Globus pallidus (tissue), 1 donor: ENCODE results near the gene ZNF689.
"Not testable (repeated sequence)": the region's sequence is repeated elsewhere in the genome, so short reads cannot be mapped to it uniquely, and the experiment has no call there.

Source experiments
- DNase-seq: peaks from one replicate; pipeline ENCODE4 v3.0.0-alpha.2; 2015; ENCODE audit warnings: low spot score

ZNF689 gene

DNA sequence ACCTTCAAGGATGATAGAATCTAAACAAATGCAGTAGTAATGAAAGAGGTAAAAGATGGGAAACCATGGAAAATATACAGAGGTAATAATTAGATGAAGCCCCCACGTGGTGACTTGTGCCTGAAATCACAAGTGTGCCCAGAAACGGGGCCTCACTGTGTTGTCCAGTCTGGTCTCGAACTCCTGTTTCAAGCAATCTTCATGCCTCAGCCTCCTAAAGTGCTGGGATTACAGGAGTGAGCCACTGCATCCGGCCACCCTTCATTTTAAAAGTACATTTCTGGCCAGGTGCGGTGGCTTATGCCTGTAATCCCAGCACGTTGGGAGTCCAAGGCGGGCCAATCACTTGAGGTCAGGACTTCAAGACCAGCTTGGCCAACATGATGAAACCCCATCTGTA is 26.4 kb upstream of the ZNF689 start:
- no peak for DNase-seq

DNA sequence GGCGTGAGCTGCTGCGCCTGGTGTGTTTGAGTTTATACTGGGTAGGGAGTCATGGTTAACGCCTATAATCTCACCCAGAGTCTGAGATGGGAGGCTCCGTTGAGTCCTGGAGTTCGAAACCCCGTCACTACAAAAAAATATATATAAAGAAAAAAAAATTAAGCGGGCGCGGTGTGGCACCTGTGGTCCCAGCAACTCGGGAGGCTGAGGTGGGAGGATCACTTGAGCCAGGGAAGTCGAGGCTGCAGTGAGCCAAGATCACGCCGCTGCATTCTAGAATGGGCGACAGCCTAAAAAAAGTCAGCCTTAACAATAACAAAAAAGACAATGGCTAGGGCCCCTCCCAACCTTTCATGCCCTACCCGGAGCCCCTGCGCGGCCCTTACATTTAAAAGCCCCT is 23.3 kb upstream of the ZNF689 start:
- no peak for DNase-seq

DNA sequence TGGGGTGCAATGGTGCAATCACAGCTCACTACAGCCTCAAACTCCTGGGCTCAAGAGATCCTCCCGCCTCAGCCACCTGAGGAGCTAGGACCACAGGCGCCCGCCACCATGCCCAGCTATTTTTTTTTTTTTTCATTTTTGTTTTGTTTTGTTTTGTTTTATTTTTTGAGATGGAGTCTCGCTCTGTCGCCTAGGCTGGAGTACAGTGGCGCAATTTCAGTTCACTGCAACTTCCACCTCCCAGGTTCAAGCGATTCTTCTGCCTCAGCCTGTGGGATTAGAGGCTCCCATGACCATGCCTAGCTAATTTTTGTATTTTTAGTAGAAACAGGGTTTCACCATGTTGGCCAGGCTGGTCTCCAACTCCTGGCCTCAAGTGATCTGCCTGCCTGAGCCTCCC is 22.3 kb upstream of the ZNF689 start:
- DNase-seq, result not testable (repeated sequence)

DNA sequence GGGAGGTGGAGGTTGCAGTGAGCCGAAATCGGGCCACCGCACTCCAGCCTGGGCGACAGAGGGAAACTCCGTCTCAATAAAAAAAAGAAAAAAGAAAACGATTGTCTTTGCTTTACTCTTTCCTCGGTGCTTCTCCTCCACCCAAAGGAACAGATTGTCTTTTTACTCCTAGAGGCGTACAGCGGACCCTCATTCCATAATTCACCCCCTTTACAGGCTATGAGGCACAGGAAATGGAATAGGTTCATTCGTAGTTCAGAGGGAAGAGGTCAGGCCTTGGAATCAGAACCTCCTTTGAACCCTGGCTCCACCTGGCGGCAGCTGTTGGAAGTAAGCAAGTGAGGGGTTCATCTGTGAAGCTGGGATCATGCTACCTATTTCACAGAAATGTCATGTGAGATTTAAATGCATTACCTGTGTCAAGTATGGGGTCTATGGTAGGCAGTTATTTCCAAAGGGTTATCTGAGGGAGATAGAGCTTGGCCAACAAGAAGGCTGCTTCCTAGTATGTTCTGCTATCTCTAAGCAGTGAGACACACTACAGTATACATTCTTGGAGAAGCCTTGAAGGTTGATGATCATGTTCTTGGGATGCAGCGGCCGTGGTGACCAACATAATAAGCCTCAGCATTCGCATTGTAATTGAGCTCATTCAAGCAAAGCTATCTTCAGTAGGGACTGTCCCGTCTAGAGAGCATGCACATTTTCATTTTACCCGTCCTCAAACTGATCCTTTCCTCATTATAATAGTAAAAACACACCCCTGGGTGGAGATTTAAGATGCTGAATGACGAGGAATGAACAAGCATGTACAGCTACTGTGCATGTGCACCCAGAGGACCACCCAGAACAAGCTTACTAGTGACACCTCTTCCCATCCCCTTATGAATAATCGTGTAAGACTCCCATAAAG is 18.7 kb upstream of the ZNF689 start:
- DNase-seq, result peak; percentile 83

DNA sequence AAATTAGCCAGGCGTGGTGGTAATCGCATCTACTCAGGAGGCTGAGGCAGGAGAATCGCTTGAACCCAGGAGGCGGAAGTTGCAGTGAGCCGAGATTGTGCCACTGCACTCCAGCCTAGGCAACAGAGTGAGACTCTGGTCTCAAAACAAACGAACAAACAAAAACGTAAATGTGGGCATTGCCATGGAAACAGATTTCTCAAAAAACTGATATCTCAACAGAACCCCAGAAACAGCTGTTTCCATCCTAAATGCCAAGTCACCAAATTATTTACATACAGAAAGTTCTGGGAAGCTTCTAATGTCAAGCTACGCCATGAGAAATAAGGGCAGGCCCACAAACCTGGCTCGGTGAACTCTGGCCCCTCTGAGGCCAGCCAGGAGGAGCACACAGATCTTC is 16.0 kb upstream of the ZNF689 start:
- DNase-seq, result no peak

DNA sequence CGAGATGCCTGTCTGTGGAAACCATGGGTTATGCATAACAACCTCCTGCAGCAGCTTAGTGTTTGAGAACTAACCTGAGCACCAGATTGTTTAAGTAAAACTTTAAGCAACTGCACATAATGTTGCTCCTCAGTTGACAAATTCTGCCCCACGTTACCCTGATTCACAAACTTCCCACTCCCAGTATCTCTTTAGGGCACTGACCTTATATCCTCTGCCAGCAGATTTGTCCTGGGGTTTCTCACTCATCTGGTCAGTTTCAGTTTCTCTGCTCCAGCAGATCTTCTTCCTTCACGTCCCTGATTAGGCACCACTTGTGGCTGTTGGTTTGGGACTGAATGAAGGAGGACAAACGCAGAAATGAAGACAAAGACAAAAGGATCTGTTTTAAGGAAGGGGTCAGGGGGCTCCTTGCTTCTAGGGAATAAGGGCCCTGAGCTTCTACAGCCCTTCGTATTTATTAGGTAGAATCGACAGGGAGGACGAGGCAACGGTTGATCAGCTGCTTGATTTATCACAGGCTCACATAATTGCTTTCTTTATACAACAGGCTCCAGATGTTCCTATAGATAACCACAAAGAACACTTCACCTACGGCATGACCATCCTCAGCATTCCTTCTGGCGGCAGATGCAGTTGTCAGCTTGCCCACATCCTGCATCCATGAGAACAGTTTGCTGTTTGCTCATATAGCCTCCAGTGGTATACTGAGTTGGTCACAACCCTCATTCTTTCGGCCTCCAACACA is 13.5 kb upstream of the ZNF689 start:
- no peak for DNase-seq

DNA sequence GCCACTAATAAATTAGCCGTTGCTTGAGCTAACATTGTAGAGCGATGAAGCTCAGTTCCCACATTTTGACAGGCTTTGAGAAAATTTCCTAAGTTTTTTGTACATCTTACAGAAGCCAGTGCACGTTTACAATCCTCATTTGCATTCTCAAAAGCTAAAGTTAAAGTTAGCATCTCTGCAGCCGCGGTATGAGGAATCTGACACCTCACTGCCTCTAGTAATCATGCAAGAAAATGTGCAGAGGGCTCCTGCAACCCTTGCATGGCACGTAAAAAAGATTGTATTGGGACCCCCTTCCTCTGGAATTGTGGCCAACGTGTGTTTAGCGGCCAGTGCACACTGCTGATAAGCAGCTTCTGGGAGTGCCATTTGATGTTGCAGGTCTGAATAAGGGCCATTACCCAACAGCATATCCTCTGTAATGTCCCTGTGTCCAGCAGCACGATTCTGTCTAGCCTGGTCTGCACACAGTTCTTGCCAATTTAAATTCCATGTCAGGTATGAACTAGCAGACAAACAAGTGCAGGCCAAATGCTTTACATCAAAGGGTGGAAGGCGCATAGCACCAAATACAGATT is 12.4 kb upstream of the ZNF689 start:
- no peak for DNase-seq

DNA sequence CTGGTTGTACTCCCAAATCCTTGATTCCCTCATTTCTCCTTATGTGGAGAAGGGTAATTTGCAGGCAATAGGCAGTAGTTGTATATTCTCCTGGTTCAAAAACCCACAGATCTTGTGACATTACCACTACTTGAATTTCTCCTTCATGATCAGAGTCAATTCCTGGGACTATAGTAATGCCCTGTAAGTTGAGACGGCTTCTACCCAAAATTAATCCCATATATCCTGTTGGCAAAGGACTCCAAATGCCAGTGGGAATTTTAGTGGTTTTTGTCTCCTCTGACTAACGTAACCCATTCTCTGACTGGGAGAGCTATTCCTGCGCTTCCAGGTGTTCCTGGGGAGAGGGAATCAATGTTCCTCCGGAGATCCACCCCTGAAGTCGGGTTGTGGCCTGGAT is 11.6 kb upstream of the ZNF689 start:
- no peak for DNase-seq

DNA sequence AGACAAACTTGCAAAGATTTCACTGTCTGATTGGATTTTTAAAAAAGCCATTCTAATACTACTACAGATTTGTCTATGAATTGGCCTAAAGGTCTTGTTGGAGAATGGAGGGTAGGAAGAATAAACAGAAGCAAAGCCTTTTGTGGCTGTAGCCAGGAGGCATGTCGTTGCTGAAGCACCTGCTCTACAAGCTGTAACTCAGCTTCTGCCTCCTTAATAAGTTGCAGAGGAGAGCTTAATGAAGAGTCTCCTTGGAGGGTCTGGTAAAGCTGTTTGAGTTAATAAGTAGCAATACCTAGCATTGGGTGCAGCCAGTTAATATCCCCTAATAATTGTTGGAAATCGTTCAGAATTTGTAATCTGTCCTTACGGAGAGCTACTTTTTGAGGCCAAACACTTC is 10.0 kb upstream of the ZNF689 start:
- no peak for DNase-seq

DNA sequence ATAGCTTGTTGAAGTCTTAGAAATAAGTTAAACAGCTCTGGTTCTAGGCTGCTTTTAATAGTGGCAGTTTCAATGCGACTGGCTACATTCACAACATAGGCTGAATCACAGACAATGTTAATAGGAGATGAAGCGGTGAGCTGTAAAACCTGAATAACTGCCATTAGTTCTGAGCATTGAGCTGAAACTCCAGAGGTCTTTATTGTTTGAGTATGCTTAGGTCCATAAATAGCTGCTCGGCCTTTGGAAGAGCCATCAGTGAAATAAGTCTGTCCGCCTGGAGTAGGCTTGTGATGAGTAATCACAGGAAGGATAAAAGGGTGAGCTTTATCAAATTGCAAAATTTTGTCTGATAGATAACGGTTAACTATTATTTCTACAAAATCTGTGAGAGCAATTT is 9.4 kb upstream of the ZNF689 start:
- DNase-seq, result no peak

DNA sequence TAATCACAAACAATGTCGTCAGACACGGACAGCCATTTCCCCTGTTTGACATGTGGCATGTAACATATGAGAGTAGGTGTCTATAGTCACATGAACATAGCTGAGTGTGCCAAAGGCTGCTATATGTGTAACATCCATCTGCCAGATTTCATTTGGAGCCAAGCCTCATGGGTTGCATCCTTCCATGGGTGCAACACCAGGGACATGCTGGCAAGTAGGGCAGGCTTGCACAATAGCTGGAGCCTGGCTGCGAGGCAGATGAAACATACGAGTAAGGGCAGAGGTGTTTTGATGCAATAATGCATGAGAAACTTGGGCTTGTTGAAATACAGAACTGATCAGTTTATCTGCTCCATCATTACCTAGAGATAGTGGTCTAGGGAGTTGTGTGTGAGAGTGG is 9.0 kb upstream of the ZNF689 start:
- DNase-seq, result no peak

DNA sequence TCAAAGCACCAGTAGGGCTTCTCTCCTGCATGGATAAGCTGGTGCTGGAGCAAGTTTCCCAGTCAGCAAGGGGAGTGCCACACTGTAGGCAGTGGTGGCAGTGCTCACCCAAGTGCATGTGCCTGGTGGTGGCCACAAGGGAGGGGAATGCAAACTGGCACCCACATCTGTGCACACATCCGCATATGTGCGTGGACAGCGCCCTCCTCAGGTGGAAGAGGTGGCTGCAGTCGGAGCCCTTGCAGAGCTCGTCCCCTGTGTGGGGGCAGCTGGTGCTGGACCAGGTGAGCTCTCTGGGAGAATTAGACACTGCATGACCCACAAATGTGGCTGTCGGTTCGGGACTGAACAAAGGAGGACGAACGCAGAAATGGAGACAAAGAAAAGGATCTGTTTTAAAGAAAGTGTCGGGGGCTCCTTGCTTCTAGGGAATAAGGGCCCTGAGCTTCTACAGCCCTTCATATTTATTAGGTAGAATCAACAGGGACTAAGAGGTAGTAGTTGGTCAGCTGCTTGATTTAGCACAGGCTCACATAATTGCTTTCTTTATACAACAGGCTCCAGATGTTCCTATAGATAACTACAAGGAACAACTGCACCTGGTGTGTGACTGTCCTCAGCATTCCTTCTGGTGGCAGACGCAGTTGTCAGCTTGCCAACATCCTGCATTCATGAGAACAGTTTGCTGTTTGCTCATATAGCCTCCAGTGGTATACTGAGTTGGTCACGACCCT is 5.3 kb upstream of the ZNF689 start:
- DNase-seq, result no peak

DNA sequence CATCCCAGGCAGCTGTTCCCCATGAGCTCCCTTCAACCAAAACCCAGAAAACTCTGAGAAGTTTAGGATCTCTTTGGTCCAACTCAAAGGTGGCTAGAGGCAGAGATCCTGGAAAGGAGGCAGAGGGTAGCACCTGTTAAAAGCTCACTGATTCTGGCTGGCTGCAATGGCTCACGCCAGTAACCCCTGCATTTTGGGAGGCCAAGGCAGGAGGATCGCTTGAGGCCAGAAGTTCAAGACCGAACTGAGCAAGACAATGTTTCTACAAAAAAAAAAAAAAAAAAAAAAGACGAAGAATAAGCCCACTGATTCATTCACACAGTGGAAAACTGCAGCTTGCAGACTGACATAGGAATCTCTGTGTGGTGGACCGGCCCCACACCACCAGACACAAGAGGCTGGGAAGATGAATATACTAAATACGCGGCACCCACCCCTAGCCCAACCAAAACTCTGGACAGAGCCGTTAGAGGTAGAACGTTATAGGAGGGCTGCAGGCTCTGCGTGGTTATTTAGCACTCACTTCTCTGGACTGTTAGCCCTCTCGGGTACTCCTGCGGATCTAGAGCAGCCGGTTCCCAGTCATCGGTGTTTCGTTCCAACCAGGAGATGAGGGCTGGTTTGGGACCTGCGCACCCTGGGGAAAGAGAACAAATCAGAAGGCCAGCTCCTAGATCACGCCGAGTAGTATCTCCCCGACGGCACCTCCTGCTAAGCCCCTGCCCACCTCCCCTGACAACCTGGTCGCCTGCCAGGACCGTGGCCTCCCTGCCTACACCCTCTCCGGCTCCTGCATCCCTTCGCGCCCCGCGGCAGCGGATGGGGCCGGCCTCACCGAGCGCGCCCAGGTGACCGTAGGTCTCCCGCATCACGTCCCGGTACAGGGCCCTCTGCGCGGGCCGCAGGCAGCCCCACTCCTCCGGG is 925 bp downstream of the ZNF689 start:
- DNase-seq, result no peak

DNA sequence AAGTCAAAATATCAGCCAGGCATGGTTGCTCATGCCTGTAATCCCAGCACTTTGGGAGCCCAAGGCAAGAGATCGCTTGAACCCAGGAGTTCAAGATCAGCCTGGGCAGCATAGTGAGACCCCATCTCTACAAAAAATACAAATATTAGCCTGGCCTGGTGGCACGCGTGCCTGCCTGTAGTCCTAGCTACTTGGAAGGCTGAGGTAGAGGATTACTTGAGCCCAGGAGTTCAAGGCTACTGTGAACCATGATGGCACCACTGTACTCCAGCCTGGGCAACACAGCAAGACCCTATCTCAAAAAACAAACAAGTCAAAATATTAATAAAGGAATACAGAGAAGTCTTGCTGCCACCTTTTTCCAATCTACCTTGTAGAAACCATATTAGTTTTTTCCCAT is 4.2 kb downstream of the ZNF689 start:
- no peak for DNase-seq

DNA sequence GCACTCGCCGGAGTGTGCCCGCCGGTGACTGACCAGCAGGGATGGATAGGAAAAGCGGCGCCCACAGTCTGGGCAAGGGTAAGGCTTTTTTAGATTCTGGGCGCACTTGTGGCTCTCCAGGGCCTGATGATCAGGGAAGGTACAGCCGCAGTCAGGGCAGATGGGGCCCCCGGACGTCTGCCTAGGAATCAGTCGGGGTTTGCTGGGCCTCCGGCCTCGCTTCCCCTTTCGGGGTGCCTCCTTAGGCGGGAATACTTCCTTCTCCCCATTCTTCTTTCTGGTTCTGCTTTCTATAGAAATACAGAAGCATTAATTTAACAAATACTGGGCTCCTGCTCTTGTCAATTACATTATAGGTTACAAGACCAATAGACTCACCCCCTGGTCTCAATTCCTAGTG is 5.0 kb downstream of the ZNF689 start:
- peak; percentile 38 for DNase-seq

DNA sequence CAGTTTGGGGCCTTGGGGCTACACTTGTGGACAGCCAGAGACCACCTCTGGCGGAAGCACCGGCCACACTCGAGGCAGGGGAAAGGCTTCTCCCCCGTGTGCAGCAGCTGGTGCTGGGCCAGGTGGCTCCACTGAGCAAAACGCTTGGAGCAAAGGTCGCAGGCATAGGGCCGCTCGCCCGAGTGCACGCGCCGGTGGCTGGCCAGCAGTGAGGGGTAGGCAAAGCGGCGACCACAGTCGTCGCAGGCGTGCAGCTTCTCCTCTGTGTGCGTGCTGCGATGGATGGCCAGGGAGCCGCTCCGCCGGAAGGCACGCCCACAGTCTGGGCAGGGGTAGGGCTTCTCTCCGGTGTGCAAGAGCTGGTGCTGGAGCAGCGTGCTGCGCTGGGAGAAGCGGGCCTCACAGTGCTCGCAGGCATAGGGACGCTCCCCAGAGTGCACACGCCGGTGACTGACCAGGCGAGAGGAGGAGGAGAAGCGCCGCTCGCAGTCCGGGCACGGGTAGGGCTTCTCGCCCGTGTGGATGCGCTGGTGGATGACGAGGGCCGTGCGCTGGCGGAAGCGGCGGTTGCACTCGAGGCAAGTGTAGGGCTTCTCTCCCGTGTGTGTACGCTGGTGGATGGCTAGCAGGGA is 5.8 kb downstream of the ZNF689 start:
- no peak for DNase-seq

DNA sequence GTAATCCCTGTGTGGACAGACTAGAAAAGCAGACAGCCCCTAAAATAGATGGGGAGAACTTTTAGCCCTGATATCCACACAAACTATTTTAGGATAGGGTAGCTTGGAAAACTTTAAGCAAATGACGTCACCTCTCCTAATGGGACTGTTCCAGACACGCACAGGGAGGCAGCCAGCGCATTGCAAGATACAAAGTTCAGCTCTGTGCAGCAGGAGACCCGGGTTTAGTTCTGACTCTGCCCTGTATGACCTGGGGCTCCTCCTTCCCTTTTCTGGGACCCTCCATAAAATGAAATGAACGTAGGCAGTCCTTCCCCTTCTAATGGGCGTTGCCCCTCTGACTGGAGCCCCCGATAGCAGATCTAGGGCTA is 6.3 kb downstream of the ZNF689 start:
- no peak for DNase-seq

DNA sequence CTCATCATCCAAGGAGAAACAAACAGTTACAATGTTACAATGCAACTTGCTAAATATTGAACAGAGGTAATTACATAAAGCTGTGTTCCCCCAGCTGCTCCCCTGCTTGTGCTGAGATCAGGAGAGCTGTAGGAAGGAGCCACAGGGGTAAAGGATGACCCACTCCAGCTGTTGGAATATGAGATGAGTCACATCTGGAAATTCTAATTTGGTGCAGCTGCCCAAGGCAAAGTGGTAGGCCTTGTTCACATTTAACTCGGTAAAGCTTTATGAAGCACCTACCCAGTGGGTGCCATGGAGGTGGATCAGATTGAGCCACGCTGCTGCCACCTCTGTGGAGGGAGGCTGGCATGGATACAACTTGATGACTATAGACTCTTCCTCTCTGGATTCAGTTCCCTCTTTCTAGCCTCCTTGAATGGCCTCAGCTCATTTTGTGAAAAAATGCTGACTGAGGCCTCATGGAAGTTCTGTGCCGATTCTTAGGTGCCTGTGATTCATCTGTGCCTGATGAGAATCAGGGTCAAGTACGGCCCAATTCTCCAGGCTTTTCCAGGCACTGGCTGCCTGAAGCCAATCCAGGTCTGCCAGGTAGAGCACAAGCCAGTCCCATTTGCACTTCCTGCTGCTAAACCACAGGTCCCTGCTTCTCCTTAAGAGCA is 7.4 kb downstream of the ZNF689 start:
- peak; percentile 26 for DNase-seq

DNA sequence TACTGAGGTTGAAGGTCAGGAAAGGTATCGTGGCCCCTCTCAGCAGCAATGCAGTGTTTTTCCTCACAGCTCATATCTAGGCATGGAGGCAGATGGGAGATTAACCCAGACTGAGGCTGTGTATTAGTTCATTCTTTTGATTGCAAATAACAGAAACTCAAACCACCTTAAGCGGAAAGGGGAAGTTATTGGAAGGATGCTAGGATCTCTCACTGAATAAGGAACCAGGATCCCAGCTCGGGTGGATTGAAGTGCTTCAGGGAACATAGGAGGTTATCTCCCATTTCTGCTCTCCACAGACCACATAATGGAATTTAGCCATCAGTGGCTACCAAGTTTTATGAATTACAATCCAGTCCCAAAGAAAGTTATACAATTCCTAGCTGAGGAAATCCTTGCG is 8.2 kb downstream of the ZNF689 start:
- no peak for DNase-seq

DNA sequence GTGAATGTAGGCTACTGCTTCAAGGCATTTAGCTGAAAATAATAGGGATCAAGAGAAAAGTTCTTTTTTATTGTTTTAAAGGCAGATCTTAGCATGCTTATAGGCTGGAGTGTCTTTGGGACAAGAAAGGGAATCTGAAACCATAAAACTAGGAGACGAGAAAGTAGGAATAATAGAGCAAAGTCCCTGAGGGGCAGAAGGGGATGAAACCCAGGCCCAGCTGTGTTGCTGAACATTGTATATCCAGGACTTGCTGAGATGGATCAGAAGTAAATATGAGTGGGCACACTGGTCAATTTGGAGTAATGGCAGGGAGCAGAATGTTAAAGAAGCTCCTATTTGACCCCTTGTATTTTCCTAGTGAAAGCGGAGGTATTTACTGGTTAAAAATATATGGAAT is 9.3 kb downstream of the ZNF689 start:
- DNase-seq, result no peak
